H1 (cell line): ENCODE results near the gene APOA1. TPM values are rescaled to one million over a fixed set of nuclear protein-coding genes. Genes with fewer than 3 reads are reported as not detected.

Source experiments
- CTCF ChIA-PET: fragments of 300-600 bp; sonication (Branson Sonifier 250); formaldehyde crosslinking; loops from one replicate; lab custom pipeline; 2021; ENCODE audit not compliant: partially characterized antibody; lab: Charles Lee
- POLR2A ChIA-PET: fragments of 300-600 bp; sonication (Branson Sonifier 250); formaldehyde crosslinking; loops from one replicate; lab custom pipeline; 2021; ENCODE audit warnings: inconsistent platforms; ENCODE audit not compliant: partially characterized antibody; lab: Charles Lee
- DNase-seq, 2 experiments: peaks; one replicate each; pipeline versions ENCODE4 v3.0.0 to v3.0.0-alpha.2; 2010 to 2022; ENCODE audit warnings: low spot score in 2 of 2, low read depth in 1 of 2, mixed read lengths in 1 of 2
- FAIRE-seq: peaks from 2 replicates; lab custom pipeline; 2011; peaks lifted over from hg19 to GRCh38; lab: Jason Lieb, UNC
- H2AFZ ChIP-seq: 2 replicates; pipeline ENCODE4 v1.8.1; 2012; ENCODE audit warnings: low read length, inconsistent platforms
- H2AK5ac ChIP-seq: 2 replicates; pipeline ENCODE4 v1.6.1; 2013; ENCODE audit warnings: low read depth, low read length
- H2BK120ac ChIP-seq: replicated peaks from 2 replicates; pipeline ENCODE3; 2013; ENCODE audit warnings: low read depth, low read length, inconsistent platforms
- H2BK12ac ChIP-seq: 2 replicates; pipeline ENCODE4 v1.6.1; 2013; ENCODE audit warnings: low read depth, low read length
- H2BK15ac ChIP-seq: 2 replicates; pipeline ENCODE4 v1.6.1; 2013; ENCODE audit warnings: low read length
- H2BK20ac ChIP-seq: 2 replicates; pipeline ENCODE4 v1.6.1; 2013; ENCODE audit warnings: low read length
- H2BK5ac ChIP-seq: 2 replicates; pipeline ENCODE4 v1.6.1; 2013; ENCODE audit warnings: low read depth, low read length
- H3K14ac ChIP-seq: 2 replicates; pipeline ENCODE4 v1.6.1; 2013; ENCODE audit warnings: inconsistent platforms; ENCODE audit not compliant: insufficient read length
- H3K18ac ChIP-seq: 2 replicates; pipeline ENCODE4 v1.6.1; 2013; ENCODE audit warnings: low read length; ENCODE audit errors: extremely low read depth
- H3K23ac ChIP-seq: 2 replicates; pipeline ENCODE4 v1.6.1; 2013; ENCODE audit warnings: inconsistent platforms; ENCODE audit not compliant: insufficient read length
- H3K23me2 ChIP-seq: 2 replicates; pipeline ENCODE4 v1.6.1; 2013; ENCODE audit warnings: low read depth, low read length
- H3K27ac ChIP-seq: 2 replicates; pipeline ENCODE4 v1.6.1; 2011; ENCODE audit warnings: low read depth, low read length, inconsistent platforms
- H3K27me3 ChIP-seq, 4 experiments: replicated peaks in 1 of 4; 1 replicate in 1 of 4; 2 replicates in 3 of 4; pipeline versions ENCODE4 v1.6.1 to v1.8.1; 2011 to 2013; ENCODE audit warnings: low read length in 3 of 4, mild to moderate bottlenecking in 3 of 4, inconsistent platforms in 2 of 4, mixed read lengths in 2 of 4, moderate library complexity in 1 of 4; ENCODE audit not compliant: control insufficient read depth in 3 of 4, insufficient read depth in 3 of 4; ENCODE audit errors: extremely low read depth in 1 of 4
- H3K36me3 ChIP-seq, 4 experiments: 2 replicates each; pipeline versions ENCODE4 v1.6.1 to v1.8.1; 2011 to 2013; ENCODE audit warnings: mild to moderate bottlenecking in 4 of 4, low read length in 3 of 4, moderate library complexity in 2 of 4, control low read depth in 1 of 4, inconsistent platforms in 1 of 4; ENCODE audit not compliant: insufficient read depth in 4 of 4, control insufficient read depth in 2 of 4
- H3K4ac ChIP-seq: replicated peaks from 2 replicates; pipeline ENCODE3; 2013; ENCODE audit warnings: low read length, low read depth, mixed read lengths, inconsistent platforms; ENCODE audit not compliant: insufficient read length
- H3K4me1 ChIP-seq, 4 experiments: replicated peaks in 1 of 4; 1 replicate in 1 of 4; 2 replicates in 3 of 4; pipeline versions ENCODE4 v1.6.1 to v1.8.1; 2011 to 2013; ENCODE audit warnings: low read length in 3 of 4, inconsistent platforms in 2 of 4, mixed read lengths in 1 of 4; ENCODE audit not compliant: insufficient read depth in 4 of 4, control insufficient read depth in 3 of 4
- H3K4me2 ChIP-seq, 2 experiments: 2 replicates each; pipeline versions ENCODE4 v1.6.1 to v1.8.1; 2011 to 2013; ENCODE audit warnings: low read depth in 2 of 2, low read length in 2 of 2, control low read depth in 1 of 2, inconsistent platforms in 1 of 2, mild to moderate bottlenecking in 1 of 2; ENCODE audit not compliant: insufficient read depth in 1 of 2
- H3K4me3 ChIP-seq, 4 experiments: fragments of 200-600, 300-600 bp in 1 of 4; sonication (generic), shearing (Covaris generic), sonication (Bioruptor Twin) in 1 of 4; 2 replicates each; pipeline versions ENCODE4 v1.5.1 to v1.8.1; 2011 to 2016; ENCODE audit warnings: low read length in 4 of 4, low read depth in 3 of 4, control low read depth in 2 of 4, inconsistent platforms in 2 of 4, mild to moderate bottlenecking in 2 of 4, mixed read lengths in 1 of 4, moderate library complexity in 1 of 4; ENCODE audit not compliant: insufficient read depth in 2 of 4; ENCODE audit errors: extremely low read depth in 1 of 4
- H3K56ac ChIP-seq: replicated peaks from 2 replicates; pipeline ENCODE3; 2013; ENCODE audit warnings: low read depth, mild to moderate bottlenecking, mixed read lengths, low read length, inconsistent platforms; ENCODE audit not compliant: insufficient read length
- H3K79me1 ChIP-seq: 2 replicates; pipeline ENCODE4 v1.6.1; 2013; ENCODE audit warnings: low read depth, low read length, control low read depth
- H3K79me2 ChIP-seq, 2 experiments: 2 replicates each; pipeline versions ENCODE4 v1.6.1 to v1.8.1; 2012 to 2013; ENCODE audit warnings: low read length in 2 of 2, mild to moderate bottlenecking in 2 of 2, inconsistent platforms in 1 of 2; ENCODE audit not compliant: insufficient read depth in 2 of 2, control insufficient read depth in 1 of 2
- H3K9ac ChIP-seq, 4 experiments: replicated peaks in 1 of 4; 1 replicate in 1 of 4; 2 replicates in 3 of 4; pipeline versions ENCODE4 v1.6.1 to v1.8.1; 2011 to 2013; ENCODE audit warnings: low read depth in 3 of 4, low read length in 3 of 4, control low read depth in 2 of 4, mild to moderate bottlenecking in 2 of 4, moderate library complexity in 2 of 4, inconsistent platforms in 1 of 4; ENCODE audit errors: extremely low read depth in 1 of 4
- H3K9me3 ChIP-seq, 2 experiments: 2 replicates each; pipeline versions ENCODE4 v1.6.1 to v1.8.1; 2012 to 2013; ENCODE audit warnings: mild to moderate bottlenecking in 2 of 2, moderate library complexity in 2 of 2, control low read depth in 1 of 2, inconsistent platforms in 1 of 2, low read depth in 1 of 2, low read length in 1 of 2, mixed read lengths in 1 of 2; ENCODE audit not compliant: insufficient read depth in 2 of 2
- H4K20me1 ChIP-seq, 2 experiments: replicated peaks in 1 of 2; 2 replicates each; pipeline versions ENCODE3 to v1.8.1; 2011 to 2013; ENCODE audit warnings: inconsistent platforms in 2 of 2, low read length in 2 of 2, mild to moderate bottlenecking in 1 of 2; ENCODE audit not compliant: insufficient read depth in 2 of 2, control insufficient read depth in 1 of 2
- H4K5ac ChIP-seq: 2 replicates; pipeline ENCODE4 v1.6.1; 2013; ENCODE audit warnings: low read length, low read depth, mixed read lengths, inconsistent platforms; ENCODE audit not compliant: insufficient read length
- H4K8ac ChIP-seq: 2 replicates; pipeline ENCODE4 v1.8.0; 2013; ENCODE audit warnings: mild to moderate bottlenecking, moderate library complexity, low read length, inconsistent platforms; ENCODE audit not compliant: insufficient read depth; ENCODE audit errors: extremely low read depth
- H4K91ac ChIP-seq: replicated peaks from 2 replicates; pipeline ENCODE3; 2013; ENCODE audit warnings: low read length, mixed read lengths, inconsistent platforms; ENCODE audit not compliant: insufficient read length
- BRCA1 ChIP-seq: IDR thresholded peaks from 2 replicates; pipeline ENCODE4 v1.6.1; 2012; ENCODE audit warnings: low read depth, low read length, improper control_type of control experiment
- CBX5 ChIP-seq: fragments of 300-800, 300-1000 bp; sonication (generic); IDR thresholded peaks from 2 replicates; pipeline ENCODE4 v1.7.1; 2016; ENCODE audit warnings: antibody characterized with exemption, low read length, low read depth
- CREB1 ChIP-seq: IDR thresholded peaks from 2 replicates; pipeline ENCODE4 v1.6.1; 2012; ENCODE audit warnings: inconsistent platforms
- EZH2 ChIP-seq: fragments of 200-600 bp; sonication (generic); IDR thresholded peaks from 2 replicates; pipeline ENCODE4 v1.7.1; 2012; ENCODE audit warnings: low read depth, mild to moderate bottlenecking, moderate library complexity, low read length, inconsistent platforms; ENCODE audit not compliant: severe bottlenecking
- FOSL1 ChIP-seq: IDR thresholded peaks from 2 replicates; pipeline ENCODE4 v1.6.1; 2011; ENCODE audit warnings: mild to moderate bottlenecking, low read depth, low read length, moderate library complexity; ENCODE audit not compliant: insufficient read depth
- KDM4A ChIP-seq: IDR thresholded peaks from one replicate; pipeline ENCODE4 v1.7.1; 2012; ENCODE audit warnings: low read depth, mild to moderate bottlenecking, moderate library complexity, low read length, inconsistent platforms; ENCODE audit not compliant: severe bottlenecking
- POLR2A ChIP-seq, 2 experiments: IDR thresholded peaks; 1 replicate in 1 of 2; 2 replicates in 1 of 2; pipeline ENCODE4 v1.6.1; 2011; ENCODE audit warnings: low read depth in 2 of 2, low read length in 2 of 2, mild to moderate bottlenecking in 2 of 2; ENCODE audit errors: control extremely low read depth in 1 of 2
- RBBP5 ChIP-seq: IDR thresholded peaks from 2 replicates; pipeline ENCODE4 v1.7.1; 2012; ENCODE audit warnings: low read depth, mild to moderate bottlenecking, inconsistent platforms, low read length, moderate library complexity, borderline replicate concordance
- SIRT6 ChIP-seq: IDR thresholded peaks from one replicate; pipeline ENCODE4 v1.7.1; 2012; ENCODE audit warnings: low read length, inconsistent platforms
- SP1 ChIP-seq: IDR thresholded peaks from 2 replicates; pipeline ENCODE4 v1.6.1; 2011; ENCODE audit warnings: low read depth, low read length
- WGBS, 2 experiments: shearing (Covaris generic) in 1 of 2; methylation state at CpG; one replicate each; pipeline versions ENCODE4 v1.1.6 to v1.1.7; 2013 to 2015; ENCODE audit warnings: low lambda C conversion rate in 2 of 2, mixed read lengths in 2 of 2, inconsistent platforms in 1 of 2, low coverage in 1 of 2, missing lambda C conversion rate in 1 of 2; ENCODE audit not compliant: insufficient replicate concordance in 2 of 2, insufficient coverage in 1 of 2, insufficient read length in 1 of 2; ENCODE audit errors: extremely low coverage in 1 of 2, missing lambda C conversion rate in 1 of 2; 5-methylcytosine and 5-hydroxymethylcytosine counted together
- polyA plus RNA-seq, 7 experiments: library from polyadenylated mRNA; depleted of rRNA in 3 of 7; stranded (reverse) in 5 of 7; unstranded in 2 of 7; fragments of >200 nt in 5 of 7; fragments of 200-250 nt in 2 of 7; gene quantifications; 1 replicate in 5 of 7; 2 replicates in 1 of 7; 4 replicates in 1 of 7; pipeline versions ENCODE4 v1.2.1 to v1.2.3, GENCODE V29; 2011 to 2013; ENCODE audit warnings: missing spikeins in 2 of 7, mixed read lengths in 2 of 7
- total RNA-seq: library from RNA; stranded (reverse); fragmentation: NEBNext Ultra II Directional; extraction: Animal tissue kit (Norgen Biotek cat#: 25700); gene quantifications from 2 replicates; pipeline ENCODE4 v1.2.1, GENCODE V29; 2021
- TF ChIP-seq, protein P1 (sequence below), 3 experiments: IDR thresholded peaks; 1 replicate in 2 of 3; 2 replicates in 1 of 3; pipeline versions ENCODE4 v1.5.1 to v1.6.1; 2011; ENCODE audit warnings: low read length in 3 of 3, mild to moderate bottlenecking in 3 of 3, inconsistent platforms in 2 of 3, low read depth in 1 of 3, moderate library complexity in 1 of 3; ENCODE audit not compliant: insufficient read depth in 1 of 3; ENCODE audit errors: control extremely low read depth in 1 of 3

APOA1 gene
- total and polyA plus RNA-seq, 2 of the 8 experiments (the other 6 are each of a cell fraction or from before 2014, with no cell fraction given) = 0.80 TPM; not detected in 1

DNA sequence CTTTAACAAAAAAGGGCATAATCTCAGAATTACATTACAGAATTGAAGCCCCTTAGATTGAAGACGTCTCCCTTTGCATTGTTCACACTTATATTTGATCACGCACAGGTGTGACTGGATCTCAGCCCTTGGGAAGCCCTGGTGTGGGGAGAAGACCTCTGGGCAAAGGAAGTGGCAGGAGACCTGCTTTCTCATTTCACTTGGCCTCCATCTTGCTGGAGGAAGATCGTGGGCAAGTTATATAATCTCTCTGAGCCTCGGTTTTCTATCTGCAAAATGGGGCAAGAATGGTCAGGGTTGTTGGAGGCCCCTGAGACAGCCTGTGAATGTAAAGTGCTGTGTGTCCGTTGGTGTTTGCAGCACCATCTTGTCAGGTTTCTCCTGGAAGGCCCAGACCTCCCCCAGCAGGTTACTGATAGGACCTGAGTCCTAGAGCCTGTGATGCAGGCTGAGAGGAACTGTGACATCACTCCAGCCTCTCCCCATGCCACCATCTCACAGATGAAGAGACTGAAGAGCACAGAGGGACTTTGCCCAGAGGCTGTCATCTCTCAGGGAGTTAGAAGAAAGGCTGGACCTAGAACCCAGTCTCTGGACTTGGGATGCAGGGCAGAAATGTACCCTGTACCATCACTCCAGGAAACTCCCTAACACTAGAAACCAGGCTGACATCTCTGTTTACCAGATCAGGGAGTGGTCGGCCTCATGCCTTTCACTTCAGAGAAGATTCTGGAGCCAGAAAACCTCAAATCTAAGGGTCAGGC is 1.1 kb upstream of the APOA1 start:
- Histone ChIP-seq H2BK15ac (no peak overlapping the region), H3K4me3 (no peak overlapping the region), H3K4me2 (no peak overlapping the region), H3K56ac (no peak overlapping the region), H4K20me1 (no peaks in the 10 kb centered on the region), H3K79me1 (no peaks in the 10 kb centered on the region), H3K9ac (no peak overlapping the region), H4K5ac (no peak overlapping the region), H2BK12ac (no peak overlapping the region), H3K4ac (no peak overlapping the region), H3K18ac (no peak overlapping the region), H3K4me1 (peaks cover 0 to 24% (median 4%) of the 10 kb centered on the region in 4 experiments; a peak in 6 of 7 replicates), H3K9me3 (no peaks in the 10 kb centered on the region), H2BK120ac (no peak overlapping the region), H3K23me2 (peaks cover 3% of the 10 kb centered on the region; the same call in 1 of the 2 replicates), H3K14ac (no peak overlapping the region), H3K27ac (no peak overlapping the region), H3K36me3 (peaks cover 0 to 2% (median 0%) of the 10 kb centered on the region in 4 experiments; a peak in 3 of 8 replicates), H2BK5ac (no peak overlapping the region), H4K91ac (no peak overlapping the region), H4K8ac (no peak overlapping the region), H2AK5ac (no peak overlapping the region), H3K27me3 (peaks cover 0 to 7% (median 5%) of the 10 kb centered on the region in 4 experiments; a peak in 3 of 7 replicates), H2BK20ac (no peak overlapping the region), H3K23ac (no peak overlapping the region), H2AFZ (no peak overlapping the region), H3K79me2 (no peaks in the 10 kb centered on the region)
- no peak for DNase-seq
- ChIA-PET POLR2A (no interaction called here), CTCF (interaction anchor here (0.6 to 12.2 kb wide), 7 partner anchors 10 to 389 kb away, joined by 3 to 237 read pairs (median 7); partner anchors contain the start of genes APOA5 and ZPR1)
- FAIRE-seq = no peak
- 85% methylated on average over 6 of the region's 6 CpGs; no CpG with 5 or more reads in 1 of the 2 experiments for WGBS, 2 experiments
- TF ChIP-seq CREB1 = no peak
- TF ChIP-seq SIRT6 = no peak
- TF ChIP-seq FOSL1 = no peak
- no peak for TF ChIP-seq BRCA1
- TF ChIP-seq CBX5 = no peak
- no peak for TF ChIP-seq EZH2
- no peak for TF ChIP-seq POLR2A (IDR thresholded peaks at IDR 0.05; ENCODE audit: control extremely low read depth in 1 of 2, low read depth in 2 of 2, low read length in 2 of 2)
- TF ChIP-seq, protein P1, sequence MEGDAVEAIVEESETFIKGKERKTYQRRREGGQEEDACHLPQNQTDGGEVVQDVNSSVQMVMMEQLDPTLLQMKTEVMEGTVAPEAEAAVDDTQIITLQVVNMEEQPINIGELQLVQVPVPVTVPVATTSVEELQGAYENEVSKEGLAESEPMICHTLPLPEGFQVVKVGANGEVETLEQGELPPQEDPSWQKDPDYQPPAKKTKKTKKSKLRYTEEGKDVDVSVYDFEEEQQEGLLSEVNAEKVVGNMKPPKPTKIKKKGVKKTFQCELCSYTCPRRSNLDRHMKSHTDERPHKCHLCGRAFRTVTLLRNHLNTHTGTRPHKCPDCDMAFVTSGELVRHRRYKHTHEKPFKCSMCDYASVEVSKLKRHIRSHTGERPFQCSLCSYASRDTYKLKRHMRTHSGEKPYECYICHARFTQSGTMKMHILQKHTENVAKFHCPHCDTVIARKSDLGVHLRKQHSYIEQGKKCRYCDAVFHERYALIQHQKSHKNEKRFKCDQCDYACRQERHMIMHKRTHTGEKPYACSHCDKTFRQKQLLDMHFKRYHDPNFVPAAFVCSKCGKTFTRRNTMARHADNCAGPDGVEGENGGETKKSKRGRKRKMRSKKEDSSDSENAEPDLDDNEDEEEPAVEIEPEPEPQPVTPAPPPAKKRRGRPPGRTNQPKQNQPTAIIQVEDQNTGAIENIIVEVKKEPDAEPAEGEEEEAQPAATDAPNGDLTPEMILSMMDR (IDR thresholded peaks at IDR 0.05; ENCODE audit: control extremely low read depth in 1 of 3, insufficient read depth in 1 of 3, low read depth in 1 of 3, low read length in 3 of 3) = no peak
- no peak for TF ChIP-seq KDM4A
- no peak for TF ChIP-seq RBBP5
- TF ChIP-seq SP1 = no peak
